Middle frontal gyrus (tissue), 1 donor: Measurements from ENCODE around the gene HIGD1C.
"Not testable (repeated sequence)": the region's sequence is repeated elsewhere in the genome, so short reads cannot be mapped to it uniquely, and the experiment has no call there.

Source experiments
- DNase-seq: peaks from one replicate; pipeline ENCODE4 v3.0.0-alpha.2; 2015; ENCODE audit warnings: low spot score; ENCODE audit errors: extremely low spot score

The HIGD1C gene

GRCh38 chr12:50952510-50952909 is at the start of gene HIGD1C:
Gene HIGD1C, plus strand, starts transcription at chr12:50952544. Its CDS starts 1,455 bp downstream, at chr12:50953999.
- no peak for DNase-seq

GRCh38 chr12:50908479-50908878 is 43.9 kb upstream of the HIGD1C start:
- not testable (repeated sequence) for DNase-seq

- not testable (repeated sequence) for DNase-seq
These were observed 40.0 kb upstream of the HIGD1C start for GRCh38 chr12:50912361-50912760.

- no peak for DNase-seq
These were observed 39.1 kb upstream of the HIGD1C start for GRCh38 chr12:50913224-50913623.

- DNase-seq = no peak
These were observed 37.4 kb upstream of the HIGD1C start for GRCh38 chr12:50914872-50915484.

GRCh38 chr12:50916292-50916691 is 36.1 kb upstream of the HIGD1C start:
- DNase-seq = no peak

GRCh38 chr12:50918584-50919316 is 33.6 kb upstream of the HIGD1C start:
- no peak for DNase-seq

GRCh38 chr12:50922820-50923219 is 29.5 kb upstream of the HIGD1C start:
- DNase-seq = no peak

- DNase-seq = no peak
These were observed 28.8 kb upstream of the HIGD1C start for GRCh38 chr12:50923361-50924130.

GRCh38 chr12:50924131-50924438 is 28.3 kb upstream of the HIGD1C start:
- DNase-seq = no peak

GRCh38 chr12:50924439-50925341 is 27.7 kb upstream of the HIGD1C start:
- DNase-seq = peak; percentile 62

- no peak for DNase-seq
These were observed 27.0 kb upstream of the HIGD1C start for GRCh38 chr12:50925342-50925651.

GRCh38 chr12:50925920-50926319 is 26.4 kb upstream of the HIGD1C start:
- DNase-seq = no peak

- DNase-seq = no peak
These were observed 25.9 kb upstream of the HIGD1C start for GRCh38 chr12:50926415-50926814.

GRCh38 chr12:50926932-50927331 is 25.4 kb upstream of the HIGD1C start:
- not testable (repeated sequence) for DNase-seq

- no peak for DNase-seq
These were observed 25.0 kb upstream of the HIGD1C start for GRCh38 chr12:50927356-50927755.

GRCh38 chr12:50927766-50928224 is 24.5 kb upstream of the HIGD1C start:
- no peak for DNase-seq

GRCh38 chr12:50928392-50928791 is 24.0 kb upstream of the HIGD1C start:
- no peak for DNase-seq

GRCh38 chr12:50929831-50930230 is 22.5 kb upstream of the HIGD1C start:
- DNase-seq = no peak

- not testable (repeated sequence) for DNase-seq
These were observed 21.9 kb upstream of the HIGD1C start for GRCh38 chr12:50930477-50930876.

GRCh38 chr12:50932787-50933280 is 19.5 kb upstream of the HIGD1C start:
- DNase-seq = no peak
